GM21381 (cell line): ENCODE results near the gene CSNK2B.

Experiments used
- ATAC-seq: cut with Tn5 transposase; IDR thresholded peaks from one replicate; pipeline ENCODE4 v1.9.1; 2021; ENCODE audit warnings: mild to moderate bottlenecking, moderate library complexity; ENCODE audit not compliant: unreplicated experiment

The CSNK2B gene

DNA sequence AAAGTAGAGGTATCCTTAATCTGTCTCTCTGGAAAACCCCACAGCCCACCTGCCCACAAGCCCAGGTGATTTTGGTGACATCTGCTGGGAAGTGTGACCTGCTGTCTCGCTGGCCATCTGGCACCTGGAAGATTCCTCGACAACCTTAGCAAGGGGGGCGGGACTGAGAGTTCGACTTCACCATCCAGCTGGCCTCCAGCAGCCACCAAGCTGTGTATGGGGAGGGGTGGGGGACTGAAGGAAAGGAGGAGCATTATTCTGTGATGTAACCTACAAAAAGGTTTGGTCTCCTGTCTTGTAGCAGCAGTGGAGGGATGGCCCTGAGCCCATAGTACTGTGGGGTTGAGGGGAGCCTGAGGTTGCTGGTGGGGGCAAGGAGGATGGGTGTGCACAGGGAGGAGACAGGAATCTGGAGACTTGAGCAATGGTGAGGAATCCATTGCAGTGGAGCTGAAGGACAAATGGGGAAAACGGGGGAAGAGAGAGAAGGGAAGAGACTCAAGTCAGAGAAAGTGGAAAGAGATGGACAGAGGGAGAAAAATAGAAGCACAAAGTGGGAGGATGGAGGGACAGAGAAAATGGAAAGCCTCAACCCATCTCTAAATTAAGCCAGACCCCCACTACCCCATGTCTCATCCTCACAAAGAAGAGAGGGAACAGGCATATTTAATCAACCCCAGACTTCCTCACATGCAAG lies 44.8 kb downstream of the CSNK2B start:
- no peak for ATAC-seq

- ATAC-seq, result no peak
Measured at GRCh38 chr6:31711233-31711632, 45.4 kb downstream of the CSNK2B start.

DNA sequence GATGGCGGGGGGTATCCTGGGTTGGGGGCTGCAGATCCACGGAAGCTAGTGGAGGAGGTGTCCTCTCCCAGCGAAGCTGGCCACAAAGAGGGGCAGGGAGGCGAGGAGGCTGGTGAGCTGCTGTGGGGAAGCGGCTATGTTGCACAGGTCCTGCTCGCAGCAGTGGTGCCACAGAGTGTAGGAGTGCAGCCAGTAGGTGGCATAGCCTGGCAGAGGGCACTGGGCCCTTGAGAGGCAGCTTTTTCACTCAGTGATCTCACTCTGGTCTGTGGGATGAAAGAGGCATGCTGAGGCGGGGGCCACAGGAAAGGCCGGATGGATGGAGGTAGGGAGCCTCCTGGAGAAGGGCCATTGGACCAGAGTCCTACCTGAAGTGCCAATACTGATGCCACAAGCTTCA lies 46.4 kb downstream of the CSNK2B start:
- no peak for ATAC-seq

DNA sequence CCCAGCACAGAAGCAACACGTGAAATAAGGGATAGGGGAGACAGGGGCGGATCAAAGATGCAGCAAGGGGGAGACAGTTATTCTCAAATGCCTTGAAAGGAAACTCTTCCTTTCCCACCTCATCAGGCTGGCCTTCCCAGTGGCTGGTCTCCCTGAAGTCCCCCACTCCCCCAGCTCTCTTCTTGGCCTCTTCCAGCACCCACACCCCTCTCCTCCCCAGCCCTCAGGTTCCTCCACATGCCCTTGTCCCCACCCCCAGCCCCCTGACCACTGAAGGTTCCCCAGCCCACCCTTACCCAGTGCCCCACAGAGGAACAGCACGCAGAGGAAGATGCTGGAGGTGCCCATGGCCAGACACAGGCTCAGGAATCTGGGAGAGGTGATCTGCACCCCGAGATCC lies 47.6 kb downstream of the CSNK2B start:
- no peak for ATAC-seq

GRCh38 chr6:31713991-31714684 lies 48.3 kb downstream of the CSNK2B start:
- ATAC-seq, result no peak

DNA sequence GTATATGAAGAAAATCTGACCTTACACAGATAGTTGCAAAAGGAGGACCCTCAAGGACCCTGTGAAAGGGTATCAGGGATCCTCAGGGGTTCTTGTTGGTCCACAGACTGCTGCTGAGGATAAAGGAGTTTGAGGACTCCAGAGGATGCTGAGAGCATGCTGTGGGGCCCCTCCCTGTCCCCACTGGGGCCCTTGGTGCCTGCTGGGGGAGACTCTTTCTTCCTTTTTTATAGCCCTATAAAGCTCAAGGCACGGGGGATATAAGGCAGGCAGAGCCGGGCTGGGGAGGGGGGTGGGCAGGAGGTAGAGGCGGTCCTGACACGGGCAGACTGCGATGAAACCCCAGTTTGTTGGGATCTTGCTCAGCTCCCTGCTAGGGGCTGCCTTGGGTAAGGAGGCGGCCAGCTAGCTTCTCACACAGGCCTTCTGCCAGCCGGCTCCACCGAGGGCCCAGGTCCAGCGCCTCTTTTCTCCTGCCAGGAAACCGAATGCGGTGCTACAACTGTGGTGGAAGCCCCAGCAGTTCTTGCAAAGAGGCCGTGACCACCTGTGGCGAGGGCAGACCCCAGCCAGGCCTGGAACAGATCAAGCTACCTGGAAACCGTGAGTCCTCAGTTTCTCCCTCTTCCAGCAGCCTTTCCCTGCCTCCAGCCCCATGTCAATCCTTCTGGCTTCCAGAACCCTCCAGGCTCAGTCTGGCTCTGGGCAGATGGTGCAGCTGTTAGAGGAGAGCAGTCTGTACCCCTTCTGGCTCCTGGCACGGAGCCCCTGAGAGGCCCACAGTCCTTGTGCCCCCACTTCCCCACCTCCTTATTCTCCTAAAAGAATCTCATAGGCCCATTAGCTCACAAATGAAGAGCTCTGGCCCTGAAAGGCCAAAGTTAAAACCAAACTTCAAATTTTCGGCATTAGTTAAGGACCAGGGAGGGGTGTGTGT lies 49.4 kb downstream of the CSNK2B start, which contains the start of gene LY6G6D:
Gene LY6G6D, plus strand, starts transcription at position 327 of the 937 bp plus-strand sequence. Its CDS starts 8 bp downstream, at position 335.
- ATAC-seq, result no peak

DNA sequence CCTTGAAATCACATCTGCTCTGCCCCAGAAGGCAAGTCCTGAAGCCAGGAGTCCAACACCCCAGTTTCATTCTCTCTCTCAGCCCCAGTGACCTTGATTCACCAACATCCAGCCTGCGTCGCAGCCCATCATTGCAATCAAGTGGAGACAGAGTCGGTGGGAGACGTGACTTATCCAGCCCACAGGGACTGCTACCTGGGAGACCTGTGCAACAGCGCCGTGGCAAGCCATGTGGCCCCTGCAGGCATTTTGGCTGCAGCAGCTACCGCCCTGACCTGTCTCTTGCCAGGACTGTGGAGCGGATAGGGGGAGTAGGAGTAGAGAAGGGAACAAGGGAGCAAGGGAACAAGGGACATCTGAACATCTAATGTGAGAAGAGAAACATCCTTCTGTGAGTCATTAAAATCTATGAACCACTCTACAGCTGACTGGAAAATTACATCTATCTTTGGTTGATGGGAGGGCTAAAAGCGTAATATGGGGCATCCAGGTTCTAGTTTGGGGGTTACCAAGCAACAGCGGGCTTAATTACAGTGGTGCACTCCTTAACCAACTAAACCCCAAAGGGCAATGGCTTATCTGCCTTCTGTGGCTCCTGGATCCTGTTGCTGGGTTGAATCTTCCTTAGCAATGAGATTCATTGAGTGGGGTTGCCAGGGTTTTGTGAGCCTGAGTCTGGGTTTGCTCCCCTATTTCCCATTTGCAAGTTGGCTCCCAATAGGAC lies 51.8 kb downstream of the CSNK2B start:
- ATAC-seq, result no peak

DNA sequence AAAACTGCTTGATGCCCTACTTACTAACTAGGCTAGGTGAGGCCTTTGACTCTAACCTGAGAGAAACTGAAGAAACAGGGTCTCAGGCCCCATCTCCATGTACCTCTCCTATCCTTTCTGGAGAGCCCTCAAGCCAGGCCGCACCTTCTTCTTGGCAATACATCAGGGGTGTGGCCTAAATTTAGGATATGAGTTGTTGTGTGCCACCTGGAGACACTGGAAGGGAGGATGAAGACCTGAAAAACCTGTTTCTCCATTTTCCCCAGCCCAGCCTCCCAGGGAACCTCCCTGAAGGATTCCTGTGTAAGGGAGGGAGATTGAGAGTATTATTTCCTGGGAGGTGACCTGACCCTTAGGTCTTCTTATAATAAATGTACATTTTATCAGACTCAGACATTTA lies 52.4 kb downstream of the CSNK2B start:
- no peak for ATAC-seq

- no peak for ATAC-seq
Measured at GRCh38 chr6:31719001-31719400, 53.1 kb downstream of the CSNK2B start.
